MCF 10A (cell line): ENCODE data around the gene TRIM44. TPM values are rescaled to one million over a fixed set of nuclear protein-coding genes. Genes with fewer than 3 reads are reported as not detected.
"Not testable (repeated sequence)": the region's sequence is repeated elsewhere in the genome, so short reads cannot be mapped to it uniquely, and the experiment has no call there.

Experiments used
- BruUV-seq: library from RNA; stranded (reverse); fragments of 400-500 nt; replicated peaks from 2 replicates; lab custom pipeline; 2021; lab: Mats Ljungman, UMichigan
- CTCF ChIA-PET: fragments of 300-600 bp; sonication (Branson Sonifier 250); formaldehyde crosslinking; extraction: SDS; loops from one replicate; lab custom pipeline; 2021; ENCODE audit warnings: antibody characterized with exemption, inconsistent platforms; lab: Yijun Ruan, JAX
- POLR2A ChIA-PET: fragments of 300-600, 350-650 bp; sonication (Branson Sonifier 250); formaldehyde crosslinking; extraction: SDS; loops from one replicate; lab custom pipeline; 2020; ENCODE audit warnings: antibody characterized with exemption, inconsistent platforms; lab: Yijun Ruan, JAX
- DNase-seq: peaks from one replicate; pipeline ENCODE4 v3.0.0-alpha.2; 2018; ENCODE audit not compliant: unreplicated experiment
- H3K27ac Mint-ChIP-seq: one replicate; pipeline ENCODE4 v1.8.0; 2022; ENCODE audit warnings: mild to moderate bottlenecking, low read depth, mixed read lengths; ENCODE audit not compliant: unreplicated experiment
- H3K27me3 Mint-ChIP-seq: one replicate; pipeline ENCODE4 v1.8.0; 2022; ENCODE audit warnings: mixed read lengths; ENCODE audit not compliant: insufficient read depth, unreplicated experiment
- H3K36me3 Mint-ChIP-seq: one replicate; pipeline ENCODE4 v1.8.0; 2022; ENCODE audit warnings: mild to moderate bottlenecking, moderate library complexity, mixed read lengths; ENCODE audit not compliant: insufficient read depth, unreplicated experiment
- H3K4me1 Mint-ChIP-seq: one replicate; pipeline ENCODE4 v1.8.0; 2022; ENCODE audit warnings: mixed read lengths; ENCODE audit not compliant: insufficient read depth, unreplicated experiment
- H3K4me3 Mint-ChIP-seq: one replicate; pipeline ENCODE4 v1.8.0; 2022; ENCODE audit warnings: mild to moderate bottlenecking, moderate library complexity, mixed read lengths; ENCODE audit not compliant: unreplicated experiment
- H3K9me3 Mint-ChIP-seq: one replicate; pipeline ENCODE4 v1.8.0; 2022; ENCODE audit warnings: mixed read lengths; ENCODE audit not compliant: unreplicated experiment
- intact Hi-C: fragments of 100-400 bp; cut with micrococcal nuclease; formaldehyde crosslinking; loops from 2 replicates; pipeline ENCODE4 v1.14.1; 2022
- total RNA-seq: library from RNA; stranded (reverse); gene quantifications from 2 replicates; pipeline ENCODE4 v1.2.3, GENCODE V29; 2022
- TF ChIP-seq, protein P1 (sequence below): fragments of 200-600 bp; IDR thresholded peaks from one replicate; pipeline ENCODE4 v1.8.0; 2022; ENCODE audit warnings: antibody characterized with exemption, mild to moderate bottlenecking; ENCODE audit not compliant: unreplicated experiment

The TRIM44 gene
- total RNA-seq, 1 experiment from 2014 or later, result 103 TPM

GRCh38 chr11:35650006-35650405, 12.6 kb upstream of the TRIM44 start:
- DNase-seq, result no peak
- Mint-ChIP-seq H3K9me3 (no peaks in the 10 kb centered on the region), H3K36me3 (no peaks in the 10 kb centered on the region), H3K4me3 (no peak overlapping the region), H3K4me1 (peaks cover 9% of the 10 kb centered on the region), H3K27me3 (no peaks in the 10 kb centered on the region), H3K27ac (no peak overlapping the region)
- ChIA-PET CTCF (interaction anchor here (0.6 kb wide), 1 partner anchor 1216 kb away, joined by 3 read pairs; no protein-coding TSS in a partner anchor), POLR2A (interaction anchor here (2.3 kb wide), 1 partner anchor 12 kb away, joined by 7 read pairs; the partner anchor contains the start of gene TRIM44)
- intact Hi-C loops, result no loop called here
- BruUV-seq, result no TSS peak
- TF ChIP-seq, protein P1, sequence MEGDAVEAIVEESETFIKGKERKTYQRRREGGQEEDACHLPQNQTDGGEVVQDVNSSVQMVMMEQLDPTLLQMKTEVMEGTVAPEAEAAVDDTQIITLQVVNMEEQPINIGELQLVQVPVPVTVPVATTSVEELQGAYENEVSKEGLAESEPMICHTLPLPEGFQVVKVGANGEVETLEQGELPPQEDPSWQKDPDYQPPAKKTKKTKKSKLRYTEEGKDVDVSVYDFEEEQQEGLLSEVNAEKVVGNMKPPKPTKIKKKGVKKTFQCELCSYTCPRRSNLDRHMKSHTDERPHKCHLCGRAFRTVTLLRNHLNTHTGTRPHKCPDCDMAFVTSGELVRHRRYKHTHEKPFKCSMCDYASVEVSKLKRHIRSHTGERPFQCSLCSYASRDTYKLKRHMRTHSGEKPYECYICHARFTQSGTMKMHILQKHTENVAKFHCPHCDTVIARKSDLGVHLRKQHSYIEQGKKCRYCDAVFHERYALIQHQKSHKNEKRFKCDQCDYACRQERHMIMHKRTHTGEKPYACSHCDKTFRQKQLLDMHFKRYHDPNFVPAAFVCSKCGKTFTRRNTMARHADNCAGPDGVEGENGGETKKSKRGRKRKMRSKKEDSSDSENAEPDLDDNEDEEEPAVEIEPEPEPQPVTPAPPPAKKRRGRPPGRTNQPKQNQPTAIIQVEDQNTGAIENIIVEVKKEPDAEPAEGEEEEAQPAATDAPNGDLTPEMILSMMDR, result no peak

GRCh38 chr11:35650467-35650866, 12.1 kb upstream of the TRIM44 start:
- POLR2A ChIA-PET, result interaction anchor here (2.3 kb wide), 1 partner anchor 12 kb away, joined by 7 read pairs; the partner anchor contains the start of gene TRIM44
- Mint-ChIP-seq H3K36me3 (no peaks in the 10 kb centered on the region), H3K4me3 (no peak overlapping the region), H3K9me3 (no peaks in the 10 kb centered on the region), H3K27ac (no peak overlapping the region), H3K4me1 (peaks cover 9% of the 10 kb centered on the region), H3K27me3 (no peaks in the 10 kb centered on the region)
- no peak for DNase-seq
- intact Hi-C loops, result no loop called here
- TF ChIP-seq, protein P1, result no peak
- no TSS peak for BruUV-seq
- CTCF ChIA-PET, result interaction anchor here (0.6 kb wide), 1 partner anchor 1216 kb away, joined by 3 read pairs; no protein-coding TSS in a partner anchor

GRCh38 chr11:35651263-35651662, 11.3 kb upstream of the TRIM44 start:
- Mint-ChIP-seq H3K27me3 (no peaks in the 10 kb centered on the region), H3K4me3 (no peak overlapping the region), H3K27ac (no peak overlapping the region), H3K9me3 (no peaks in the 10 kb centered on the region), H3K4me1 (peaks cover 9% of the 10 kb centered on the region), H3K36me3 (no peaks in the 10 kb centered on the region)
- intact Hi-C loops, result no loop called here
- no TSS peak for BruUV-seq
- TF ChIP-seq, protein P1, result no peak
- CTCF ChIA-PET, result no interaction called here
- POLR2A ChIA-PET, result no interaction called here
- no peak for DNase-seq

DNA sequence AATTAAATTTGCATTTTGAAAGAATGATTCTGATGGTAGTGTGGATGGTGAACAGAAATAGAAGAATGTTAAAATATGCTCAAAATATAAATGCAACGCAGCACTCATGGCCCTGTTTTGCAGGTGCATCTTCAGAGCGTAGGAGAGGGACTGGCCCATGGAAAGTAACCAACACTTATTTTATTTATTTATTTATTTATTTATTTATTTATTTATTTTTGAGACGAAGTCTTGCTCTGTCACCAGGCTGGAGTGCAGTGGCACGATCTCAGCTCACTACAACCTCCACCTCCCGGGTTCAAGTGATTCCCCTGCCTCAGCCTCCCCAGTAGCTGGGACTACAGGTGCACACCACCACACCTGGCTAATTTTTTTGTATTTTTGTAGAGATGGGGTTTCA, 9.8 kb upstream of the TRIM44 start:
- H3K36me3 Mint-ChIP-seq, H3K27me3 Mint-ChIP-seq, H3K27ac Mint-ChIP-seq, POLR2A ChIA-PET, intact Hi-C loops, DNase-seq, H3K4me3 Mint-ChIP-seq, H3K9me3 Mint-ChIP-seq, BruUV-seq, CTCF ChIA-PET, H3K4me1 Mint-ChIP-seq: not testable (repeated sequence)

DNA sequence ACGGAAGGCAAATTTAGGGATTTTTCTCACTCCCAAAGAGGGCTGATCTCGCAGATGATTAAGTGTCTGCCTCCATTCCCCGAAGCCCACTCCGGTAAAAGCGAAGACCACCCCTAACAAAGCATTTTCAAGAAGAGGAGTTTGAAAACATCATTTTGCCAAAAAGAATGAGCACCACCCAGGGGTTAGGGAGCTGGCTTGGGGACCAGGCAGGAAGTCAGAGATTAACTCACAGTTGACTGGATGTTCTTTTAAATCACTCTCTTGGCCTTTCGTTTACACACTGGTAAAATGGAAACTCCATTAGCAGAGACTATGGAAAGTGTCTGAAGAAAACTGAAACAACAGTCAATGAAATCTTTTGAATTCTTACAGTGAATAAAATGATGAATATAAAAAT, 7.9 kb upstream of the TRIM44 start:
- ChIA-PET POLR2A (no interaction called here), CTCF (no interaction called here)
- no peaks in the 10 kb centered on the region for H3K36me3 Mint-ChIP-seq

More for the DNA sequence above, 7.9 kb upstream of the TRIM44 start:
- TF ChIP-seq, protein P1, result no peak
- Mint-ChIP-seq H3K4me3 (no peak overlapping the region), H3K9me3 (no peaks in the 10 kb centered on the region), H3K4me1 (peaks cover 9% of the 10 kb centered on the region), H3K27ac (no peak overlapping the region), H3K27me3 (no peaks in the 10 kb centered on the region)
- no TSS peak for BruUV-seq
- intact Hi-C loops, result no loop called here
- DNase-seq, result no peak
